NOMO-1 treated with DMSO at 0.1 percent for 48 hours (cell line): ENCODE data around the gene IGIP.
A peak's percentile ranks its signal among the peaks of the same experiment; 100 is the strongest.

ENCODE experiments used
- DNase-seq: peaks from one replicate; lab custom pipeline; 2025; ENCODE audit not compliant: unreplicated experiment; lab: John Stamatoyannopoulos, UW

IGIP gene

DNA sequence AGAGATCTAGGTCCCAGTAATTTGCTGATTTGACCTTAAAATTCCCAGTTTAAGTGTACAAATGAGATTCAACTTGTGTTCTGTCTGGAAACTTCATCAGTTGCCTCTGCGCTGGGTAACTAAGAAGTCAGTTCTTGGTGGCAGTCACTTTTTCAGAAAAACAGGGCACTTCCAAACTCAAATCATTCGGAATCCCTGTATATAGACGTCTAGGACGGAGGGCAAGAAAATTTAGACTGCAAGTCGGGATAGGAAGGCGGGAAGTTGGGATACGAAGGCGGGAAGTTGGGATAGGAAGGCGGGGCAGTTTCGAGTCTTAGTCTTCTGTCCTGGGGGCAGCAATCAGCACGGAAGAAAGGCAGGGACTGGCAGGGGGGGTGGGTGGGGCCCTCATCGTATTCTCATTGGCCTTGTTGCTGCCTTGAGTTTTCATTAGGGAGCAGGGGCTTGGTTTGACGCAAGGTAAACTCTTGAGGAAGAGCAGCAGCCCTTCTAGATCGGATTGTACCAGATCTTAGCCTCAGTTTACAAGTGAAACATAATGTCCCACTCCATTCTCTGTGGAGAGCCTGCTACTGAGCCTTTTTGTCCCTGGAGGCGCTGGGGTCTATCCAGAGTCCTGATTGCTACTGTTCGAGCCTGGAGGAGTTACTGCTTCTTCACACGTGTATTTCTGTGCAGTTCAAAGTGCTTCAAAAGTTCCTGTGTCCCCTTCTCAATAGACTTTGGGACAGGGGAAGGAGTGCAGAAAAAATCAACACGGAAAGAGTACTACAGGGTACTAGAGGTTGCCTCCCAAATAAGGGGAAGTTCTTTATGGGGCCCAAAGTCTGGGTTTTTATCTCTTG lies 14.5 kb upstream of the IGIP start:
- peak; percentile 36 for DNase-seq

DNA sequence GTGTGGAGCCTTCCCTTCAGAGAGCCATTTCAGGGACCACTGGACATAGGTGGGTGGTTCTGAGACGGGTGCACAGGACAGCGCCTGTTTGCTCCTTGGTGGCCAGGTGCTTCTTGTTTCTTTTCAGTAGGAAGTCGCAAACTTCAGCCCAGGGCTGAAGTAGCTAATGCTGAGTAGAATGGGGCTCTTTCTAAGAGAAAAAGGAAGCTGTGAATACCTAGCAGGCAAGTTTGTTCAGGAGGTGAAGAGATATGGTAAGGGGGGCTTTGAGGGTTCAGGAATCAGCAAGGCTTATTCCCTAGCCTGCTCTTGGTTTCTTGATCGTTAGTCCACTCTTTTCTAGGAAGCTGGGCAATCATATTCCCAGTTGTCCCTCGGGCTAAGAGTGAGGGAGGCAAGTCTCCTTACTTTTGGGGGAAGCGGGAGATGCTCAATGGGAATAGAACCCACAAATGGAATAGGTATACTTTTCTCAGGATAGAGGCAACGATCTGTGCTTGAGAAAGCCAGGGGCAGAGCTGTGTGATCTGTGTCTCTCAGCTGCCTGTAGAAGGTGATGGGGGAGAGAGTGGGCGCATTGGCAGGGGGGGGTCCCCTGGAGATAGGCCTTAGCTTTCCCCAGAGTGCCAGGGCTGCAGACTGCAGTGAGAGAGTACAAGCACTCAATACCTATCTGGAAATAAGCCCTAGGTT lies 13.7 kb upstream of the IGIP start:
- DNase-seq, result no peak

DNA sequence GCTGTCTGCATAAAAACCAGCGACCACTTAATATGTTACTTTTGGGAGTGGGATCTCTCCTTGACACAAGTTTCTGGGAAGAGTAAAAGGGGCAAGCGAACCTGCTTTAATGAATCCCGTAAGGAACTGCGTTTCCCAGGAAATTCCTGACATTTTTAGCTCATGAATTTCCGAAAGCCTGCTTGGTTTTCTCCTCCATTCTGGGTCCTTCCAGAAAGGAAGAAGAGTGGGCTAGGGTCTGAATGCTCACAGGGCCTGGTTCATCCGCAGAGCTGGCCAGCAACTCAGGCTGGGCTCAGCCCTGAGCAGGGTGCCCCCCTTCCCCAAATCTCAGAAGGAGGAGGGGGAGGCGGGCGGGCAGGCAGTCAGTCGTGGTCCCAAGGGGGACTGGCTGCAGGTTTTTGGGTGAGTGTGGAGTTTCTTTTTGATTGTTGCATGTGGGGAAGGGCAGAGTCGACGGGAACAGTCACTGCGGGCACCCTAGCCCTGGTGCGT lies 13.0 kb upstream of the IGIP start:
- no peak for DNase-seq

DNA sequence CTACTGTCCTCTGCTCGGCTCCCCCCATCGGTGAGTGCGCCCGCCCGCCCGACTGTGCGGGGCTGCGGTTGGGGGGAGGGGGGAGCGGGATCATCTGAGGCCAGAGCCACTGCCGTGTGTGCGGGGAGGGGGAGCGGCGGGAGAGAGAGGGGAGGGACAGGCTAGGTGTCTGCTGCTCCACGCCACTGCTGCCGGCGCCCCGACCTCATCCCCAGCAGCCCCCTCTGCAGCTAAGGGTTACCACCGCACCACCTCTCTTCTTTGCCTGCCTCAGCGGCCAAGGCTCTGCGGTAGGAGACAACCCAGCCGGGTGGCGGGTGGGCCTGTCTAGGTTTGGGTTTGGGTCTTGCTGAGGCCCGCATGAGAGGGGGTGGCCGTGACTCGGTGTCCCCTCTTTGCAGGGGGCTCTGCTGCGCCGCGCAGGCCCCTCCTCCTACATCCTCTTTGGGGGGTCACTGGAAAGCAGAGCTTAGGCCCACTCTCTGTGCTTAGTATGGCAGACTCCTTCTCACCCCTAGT lies 12.5 kb upstream of the IGIP start:
- no peak for DNase-seq

DNA sequence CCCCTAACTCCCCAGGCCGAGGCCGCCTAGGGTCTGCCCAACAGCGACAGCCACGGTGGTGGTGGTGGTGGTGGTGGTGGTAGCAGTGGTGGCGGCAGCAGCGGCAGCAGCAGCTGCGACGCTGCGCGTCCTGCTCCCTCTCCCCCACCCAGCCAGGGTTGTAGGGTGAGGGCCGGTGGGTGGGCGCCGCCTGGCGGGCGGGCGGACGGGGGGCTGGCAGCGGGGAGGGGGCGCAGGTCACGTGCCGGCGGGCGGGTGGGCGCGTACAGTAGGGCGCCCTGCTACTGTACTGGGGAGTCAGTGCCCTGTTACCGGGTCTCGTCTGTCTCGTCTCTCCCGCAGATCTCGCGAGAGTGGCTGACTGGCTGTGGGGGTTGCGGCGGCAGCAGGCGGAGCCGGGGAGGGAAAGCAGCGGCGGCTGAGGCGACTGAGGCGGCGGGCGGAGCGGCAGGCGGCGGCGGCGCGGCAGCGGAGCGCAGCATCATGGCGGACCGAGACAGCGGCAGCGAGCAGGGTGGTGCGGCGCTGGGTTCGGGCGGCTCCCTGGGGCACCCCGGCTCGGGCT lies 12.0 kb upstream of the IGIP start, which contains the start of gene PURA:
Gene PURA, plus strand, starts transcription at position 411 of the 565 bp plus-strand sequence. Its CDS starts 73 bp downstream, at position 484.
- peak; percentile 92 for DNase-seq

DNA sequence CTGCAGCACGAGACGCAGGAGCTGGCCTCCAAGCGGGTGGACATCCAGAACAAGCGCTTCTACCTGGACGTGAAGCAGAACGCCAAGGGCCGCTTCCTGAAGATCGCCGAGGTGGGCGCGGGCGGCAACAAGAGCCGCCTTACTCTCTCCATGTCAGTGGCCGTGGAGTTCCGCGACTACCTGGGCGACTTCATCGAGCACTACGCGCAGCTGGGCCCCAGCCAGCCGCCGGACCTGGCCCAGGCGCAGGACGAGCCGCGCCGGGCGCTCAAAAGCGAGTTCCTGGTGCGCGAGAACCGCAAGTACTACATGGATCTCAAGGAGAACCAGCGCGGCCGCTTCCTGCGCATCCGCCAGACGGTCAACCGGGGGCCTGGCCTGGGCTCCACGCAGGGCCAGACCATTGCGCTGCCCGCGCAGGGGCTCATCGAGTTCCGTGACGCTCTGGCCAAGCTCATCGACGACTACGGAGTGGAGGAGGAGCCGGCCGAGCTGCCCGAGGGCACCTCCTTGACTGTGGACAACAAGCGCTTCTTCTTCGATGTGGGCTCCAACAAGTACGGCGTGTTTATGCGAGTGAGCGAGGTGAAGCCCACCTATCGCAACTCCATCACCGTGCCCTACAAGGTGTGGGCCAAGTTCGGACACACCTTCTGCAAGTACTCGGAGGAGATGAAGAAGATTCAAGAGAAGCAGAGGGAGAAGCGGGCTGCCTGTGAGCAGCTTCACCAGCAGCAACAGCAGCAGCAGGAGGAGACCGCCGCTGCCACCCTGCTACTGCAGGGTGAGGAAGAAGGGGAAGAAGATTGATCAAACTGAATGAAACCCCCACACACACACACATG lies 11.2 kb upstream of the IGIP start:
- peak; percentile 40 for DNase-seq

DNA sequence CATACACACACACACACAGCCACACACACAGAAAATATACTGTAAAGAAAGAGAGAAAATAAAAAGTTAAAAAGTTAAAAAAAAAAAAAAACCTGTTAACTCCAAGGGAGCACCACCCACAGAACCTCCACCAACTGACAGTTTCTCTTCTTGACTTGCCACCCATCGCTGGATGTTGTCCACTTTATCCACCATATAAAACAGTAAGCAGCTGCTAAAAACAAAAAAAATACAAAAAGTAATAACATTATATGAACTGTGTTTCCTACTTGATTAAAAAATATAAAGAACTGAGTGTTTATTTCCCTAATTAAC lies 10.6 kb upstream of the IGIP start:
- DNase-seq, result no peak

DNA sequence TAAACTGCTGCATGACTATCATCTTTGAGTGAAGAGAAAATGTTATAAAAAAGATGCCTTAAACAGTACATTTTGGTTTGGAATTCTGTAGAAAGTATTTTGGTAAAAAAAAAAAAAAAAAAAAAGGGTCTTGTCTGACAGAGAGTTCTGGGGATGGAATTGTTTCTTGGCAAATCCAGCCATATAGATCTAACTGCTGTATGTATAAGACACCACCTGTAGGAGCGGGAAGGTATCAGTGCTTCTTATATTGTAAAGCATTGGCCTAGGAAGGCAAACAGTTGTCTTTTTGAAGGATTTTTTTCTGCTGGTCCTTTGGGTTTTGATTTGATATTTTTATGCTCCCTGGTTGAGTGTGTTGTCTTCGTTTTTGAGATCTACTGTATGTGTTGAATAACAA lies 9.0 kb upstream of the IGIP start:
- no peak for DNase-seq

DNA sequence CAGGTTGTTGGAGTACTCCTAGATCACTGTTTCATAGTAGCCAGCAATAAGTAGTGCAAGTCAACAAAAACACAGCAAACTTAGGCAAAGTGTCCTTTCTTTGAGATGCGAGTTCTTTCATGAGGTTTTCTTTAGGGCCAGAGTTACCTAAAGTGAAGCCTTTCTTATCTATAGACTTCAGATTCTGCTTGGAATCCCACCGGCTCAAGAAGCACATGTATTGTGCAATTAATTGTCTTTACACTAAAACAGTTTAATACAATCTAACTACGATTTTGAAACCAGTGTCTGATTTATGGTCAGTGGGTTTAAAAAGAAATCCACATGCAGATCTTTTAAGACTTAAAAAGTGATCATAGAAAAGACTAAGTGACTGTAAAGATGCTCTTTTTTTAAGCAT lies 8.2 kb upstream of the IGIP start:
- no peak for DNase-seq

DNA sequence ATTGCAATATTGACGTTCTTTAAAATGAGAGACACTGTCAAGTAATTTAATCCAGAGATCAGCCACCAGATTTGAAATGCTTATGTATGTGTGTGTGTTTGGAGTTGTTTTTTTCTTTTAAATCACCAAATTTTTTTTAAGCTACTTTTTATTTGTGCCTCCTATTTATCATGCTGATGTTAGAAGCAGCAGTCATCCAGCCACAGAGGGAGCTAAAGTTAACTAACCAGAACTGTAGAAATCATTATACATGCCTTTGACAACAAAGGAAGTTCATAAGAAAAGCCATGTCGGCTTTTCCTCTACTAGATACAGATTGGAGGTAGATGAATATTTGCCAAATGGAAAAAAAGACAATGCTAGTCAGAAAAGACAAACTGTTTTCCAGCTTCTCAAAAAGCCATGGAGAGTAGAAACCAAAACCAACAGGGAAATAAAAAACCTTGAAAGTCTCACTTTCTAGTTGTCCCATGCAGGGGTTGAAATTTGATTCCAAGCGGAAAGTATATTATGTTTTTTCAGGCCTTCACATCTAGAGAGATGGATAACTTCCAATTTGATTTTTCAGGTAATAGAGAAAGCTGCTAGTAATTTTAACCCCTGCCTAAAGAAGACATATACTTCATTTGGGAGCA lies 7.3 kb upstream of the IGIP start:
- DNase-seq, result no peak

DNA sequence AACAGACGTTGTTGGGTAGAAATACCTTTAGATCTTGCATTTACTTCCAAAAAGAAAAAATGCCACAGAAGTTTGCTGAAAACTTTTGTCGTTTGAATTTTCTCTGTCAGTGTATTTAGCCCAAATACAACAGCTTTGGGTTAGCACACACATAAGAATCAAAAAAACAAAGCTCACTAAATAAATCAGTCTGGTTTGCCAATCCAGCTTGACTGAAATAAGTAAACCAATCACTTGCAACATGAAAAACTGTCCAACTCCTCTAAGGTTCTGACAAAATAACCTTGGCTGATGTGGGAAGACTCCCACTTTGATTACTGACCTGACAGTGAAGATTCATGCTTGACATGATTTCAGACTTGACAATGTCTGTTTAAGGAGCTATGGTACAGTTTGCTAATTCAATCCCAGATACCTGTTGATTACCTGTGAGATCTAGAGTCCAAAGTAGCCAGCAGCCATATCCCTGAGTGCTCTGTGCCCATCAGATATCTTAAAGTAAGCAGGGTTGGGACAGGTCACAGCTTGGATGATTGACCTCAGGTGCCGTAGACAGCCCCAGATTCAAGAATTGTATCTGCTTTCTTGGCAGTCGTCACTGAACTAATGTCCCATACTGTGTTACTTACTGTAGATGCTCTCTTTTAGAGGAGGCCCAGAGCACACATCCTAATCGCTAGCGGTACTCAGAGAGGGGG lies 727 bp downstream of the IGIP start:
- DNase-seq, result no peak

DNA sequence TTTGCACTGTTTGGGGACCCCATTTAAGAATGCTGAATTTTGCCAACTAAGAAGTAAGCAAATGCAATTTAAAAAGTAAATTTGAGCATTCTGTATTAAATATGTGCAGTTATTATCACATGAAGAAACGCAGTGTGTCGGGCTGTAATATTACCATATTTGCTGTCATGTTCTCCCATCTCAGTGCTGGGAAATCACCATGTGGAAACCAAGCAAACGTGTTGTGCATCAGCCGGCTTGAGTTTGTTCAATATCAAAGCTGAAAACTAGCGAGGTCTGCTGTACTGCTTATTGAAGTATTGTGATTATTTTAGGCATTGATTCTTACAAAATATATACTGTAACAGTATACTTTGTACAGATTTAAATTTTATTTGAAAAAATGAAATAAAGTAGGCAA lies 2.6 kb downstream of the IGIP start:
- no peak for DNase-seq

DNA sequence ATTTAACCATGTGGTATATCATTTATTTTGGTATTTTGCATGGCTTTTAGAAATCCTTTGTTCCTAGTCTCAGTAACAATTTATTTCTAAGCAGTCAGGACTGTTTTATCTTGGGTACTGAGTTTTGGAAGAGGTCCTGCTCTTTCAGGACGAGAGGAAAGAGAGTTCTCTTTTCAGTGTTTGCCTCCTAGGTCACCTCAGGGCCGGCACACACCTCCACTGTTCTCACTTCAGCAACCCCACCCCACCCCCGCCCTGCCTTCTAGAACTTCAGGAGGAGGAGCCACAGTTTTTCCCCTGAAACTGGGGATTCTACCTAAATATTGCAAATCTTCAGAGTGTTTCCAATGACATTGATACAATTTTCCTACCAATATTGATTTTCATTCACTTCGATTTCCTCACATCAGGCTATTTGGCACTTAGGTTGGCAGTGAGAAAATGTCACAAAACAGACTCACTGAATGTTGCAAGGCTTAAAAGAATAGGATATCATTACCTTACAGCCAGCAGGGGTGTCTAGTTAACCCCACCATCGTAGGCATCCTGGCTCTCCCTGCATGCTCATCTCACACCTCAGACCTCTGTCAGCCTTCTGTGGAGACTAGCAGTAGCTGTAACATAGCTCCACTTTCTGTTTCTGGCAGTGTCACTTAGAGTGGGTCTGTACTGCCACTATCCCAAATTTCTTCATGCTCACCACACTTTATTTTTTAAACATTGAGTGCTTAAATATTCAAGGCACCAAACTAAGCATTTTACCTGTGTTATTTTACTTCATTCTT lies 5.4 kb downstream of the IGIP start:
- no peak for DNase-seq

DNA sequence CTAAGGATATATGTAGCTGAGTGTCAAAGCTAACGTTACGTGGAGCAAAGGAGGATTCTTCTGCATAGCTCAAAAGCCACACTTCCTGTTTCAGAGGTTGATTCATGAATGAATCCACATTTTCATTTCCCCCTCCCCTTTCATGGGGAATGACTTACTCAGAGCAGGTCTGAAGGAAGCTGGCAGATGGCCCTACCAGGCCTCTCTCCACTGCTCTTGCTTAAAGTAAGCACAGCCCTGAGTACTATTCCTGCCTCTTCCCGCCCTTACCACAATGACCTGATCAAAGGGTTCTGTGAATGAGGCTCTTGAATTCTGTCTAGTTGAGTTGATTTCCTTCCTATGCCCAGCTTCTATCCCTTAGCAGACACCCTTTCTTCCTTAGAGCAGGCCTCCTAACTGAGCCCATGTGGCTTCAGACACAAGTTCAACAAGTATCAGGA lies 6.3 kb downstream of the IGIP start:
- peak; percentile 78 for DNase-seq

DNA sequence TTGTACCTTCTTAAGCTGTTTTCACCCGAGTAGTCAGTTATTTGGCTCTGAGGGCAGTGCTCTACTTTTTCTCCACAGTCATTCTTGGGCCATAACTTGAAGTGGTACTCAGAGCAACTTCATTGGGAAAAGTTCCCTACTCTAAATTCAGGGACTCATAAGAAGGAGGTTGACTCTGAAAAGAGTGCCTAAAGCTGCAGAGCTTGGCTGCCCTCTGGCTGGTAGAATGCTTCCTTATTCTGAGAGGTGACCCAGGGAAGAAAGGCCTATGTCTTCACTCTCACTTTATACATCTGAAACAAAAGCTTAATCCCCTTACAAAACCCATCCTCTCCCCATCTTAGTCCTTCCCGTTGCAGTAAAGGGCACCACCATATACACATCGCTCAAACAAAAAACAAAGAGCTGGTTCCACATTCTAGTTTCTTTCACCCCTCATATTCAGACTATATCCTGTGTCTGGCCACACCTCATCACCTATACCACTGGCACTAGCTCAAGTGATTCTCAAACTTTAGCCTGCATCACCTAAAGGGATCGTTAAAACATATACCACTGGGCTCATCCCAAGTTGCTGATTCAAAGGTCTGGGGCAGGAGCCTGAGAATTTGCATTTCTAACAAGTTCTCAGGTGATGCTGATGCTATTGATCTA lies 7.9 kb downstream of the IGIP start:
- DNase-seq, result no peak

DNA sequence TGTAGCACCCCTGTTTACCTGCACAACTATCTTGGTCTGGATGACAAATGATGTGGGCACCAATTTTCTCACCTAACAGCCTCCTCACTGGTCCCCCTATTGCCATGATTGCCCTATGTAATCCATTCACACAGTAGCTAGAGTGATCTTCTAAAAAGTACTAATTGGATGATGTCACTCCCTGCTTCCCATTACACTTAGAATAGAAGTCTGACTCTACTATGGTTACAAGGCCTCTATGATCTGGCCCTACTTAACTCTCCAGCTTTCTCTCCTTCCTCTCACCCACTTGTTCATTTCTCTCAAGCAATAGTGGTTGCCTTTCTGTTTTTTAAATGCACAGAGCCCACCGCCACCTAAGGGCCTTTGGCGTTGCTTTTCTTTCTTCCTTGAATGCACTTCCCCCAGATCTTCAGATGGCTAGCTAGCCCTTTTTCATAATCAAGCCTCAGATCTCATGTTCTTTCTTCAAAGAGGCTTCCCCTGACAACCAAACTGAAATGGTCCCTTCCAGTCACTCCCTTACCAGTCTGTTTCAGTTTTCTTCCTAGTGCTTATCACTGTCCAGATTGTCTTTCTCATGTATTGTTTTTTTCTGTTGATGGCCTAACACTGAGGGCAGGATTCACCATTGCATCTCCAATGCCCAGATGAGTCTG lies 8.7 kb downstream of the IGIP start:
- DNase-seq, result no peak

DNA sequence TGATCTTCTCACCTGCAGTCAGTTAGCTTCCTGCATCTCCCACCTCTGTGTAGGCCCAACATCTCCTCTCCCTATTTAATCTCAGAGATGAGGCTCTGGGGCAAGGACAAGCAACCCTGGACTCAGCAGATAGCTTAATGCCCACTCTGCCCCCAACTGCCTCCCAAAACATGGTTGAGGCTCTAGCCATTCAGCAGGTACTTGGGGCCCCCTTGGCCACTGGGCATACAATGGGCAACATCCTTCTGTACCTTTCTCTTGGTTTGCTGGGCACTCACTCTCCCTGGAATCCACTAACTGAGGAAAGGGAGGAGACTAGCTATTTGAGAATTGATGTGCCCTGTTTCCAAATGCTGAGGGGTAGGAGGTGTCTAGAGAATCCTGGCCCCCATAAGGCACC lies 9.4 kb downstream of the IGIP start:
- no peak for DNase-seq

DNA sequence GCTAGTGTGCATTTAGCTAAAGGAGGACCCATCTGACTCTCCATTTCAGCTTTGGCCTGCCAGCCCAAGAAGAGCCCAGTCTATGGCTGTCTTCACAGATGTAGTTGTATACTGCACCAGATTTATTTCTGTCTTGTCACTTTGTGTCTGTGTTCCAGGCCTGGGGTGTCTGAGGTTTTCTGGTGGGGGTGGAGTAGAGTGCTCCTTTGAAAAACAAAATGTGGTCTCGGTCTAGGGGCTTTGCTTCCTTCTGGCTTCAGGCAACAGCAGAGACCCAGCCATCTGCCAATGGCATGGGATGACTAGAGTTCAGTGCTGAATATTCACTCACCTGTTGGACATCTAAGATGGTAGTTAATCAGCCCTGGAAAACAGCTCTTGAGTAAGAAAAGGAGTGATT lies 10.9 kb downstream of the IGIP start:
- no peak for DNase-seq
